Measurements from ENCODE around the gene ADAMTSL1. TPM values are rescaled to one million over a fixed set of nuclear protein-coding genes. Genes with fewer than 3 reads are reported as not detected.

The ADAMTSL1 gene
- total RNA-seq, 4 donors from 2014 or later = 0.32 to 2.3 (median 1.3) TPM

GRCh38 chr9:18675973-18676372 lies 202.0 kb downstream of the ADAMTSL1 start:
- Histone ChIP-seq H3K27me3 (no peaks in the 10 kb centered on the region), H3K9me3 (no peaks in the 10 kb centered on the region), H3K27ac (no peak overlapping the region), H3K36me3 (no peaks in the 10 kb centered on the region), H3K4me1 (peaks cover 4% of the 10 kb centered on the region), H3K4me3 (no peak overlapping the region)
- DNase-seq (ENCODE audit: low spot score in 2 of 2) = no peak
- TF ChIP-seq EP300 (IDR thresholded peaks at IDR 0.05) = no peak
- no peak for TF ChIP-seq CTCF (IDR thresholded peaks at IDR 0.05)
- TF ChIP-seq POLR2A (IDR thresholded peaks at IDR 0.05) = no peak
- TF ChIP-seq POLR2AphosphoS5 (IDR thresholded peaks at IDR 0.05) = no peak

- Histone ChIP-seq H3K4me3 (no peak overlapping the region), H3K27ac (no peak overlapping the region), H3K27me3 (no peaks in the 10 kb centered on the region), H3K9me3 (no peaks in the 10 kb centered on the region), H3K36me3 (no peaks in the 10 kb centered on the region), H3K4me1 (peaks cover 4% of the 10 kb centered on the region)
- 72% methylated on average over 2 of the region's 2 CpGs for WGBS
- DNase-seq (ENCODE audit: low spot score in 2 of 2) = no peak
- TF ChIP-seq POLR2AphosphoS5 (IDR thresholded peaks at IDR 0.05) (no peak), CTCF (IDR thresholded peaks at IDR 0.05) (no peak), POLR2A (IDR thresholded peaks at IDR 0.05) (no peak), EP300 (IDR thresholded peaks at IDR 0.05) (no peak)
These were observed 202.6 kb downstream of the ADAMTSL1 start for GRCh38 chr9:18676525-18676924.

DNA sequence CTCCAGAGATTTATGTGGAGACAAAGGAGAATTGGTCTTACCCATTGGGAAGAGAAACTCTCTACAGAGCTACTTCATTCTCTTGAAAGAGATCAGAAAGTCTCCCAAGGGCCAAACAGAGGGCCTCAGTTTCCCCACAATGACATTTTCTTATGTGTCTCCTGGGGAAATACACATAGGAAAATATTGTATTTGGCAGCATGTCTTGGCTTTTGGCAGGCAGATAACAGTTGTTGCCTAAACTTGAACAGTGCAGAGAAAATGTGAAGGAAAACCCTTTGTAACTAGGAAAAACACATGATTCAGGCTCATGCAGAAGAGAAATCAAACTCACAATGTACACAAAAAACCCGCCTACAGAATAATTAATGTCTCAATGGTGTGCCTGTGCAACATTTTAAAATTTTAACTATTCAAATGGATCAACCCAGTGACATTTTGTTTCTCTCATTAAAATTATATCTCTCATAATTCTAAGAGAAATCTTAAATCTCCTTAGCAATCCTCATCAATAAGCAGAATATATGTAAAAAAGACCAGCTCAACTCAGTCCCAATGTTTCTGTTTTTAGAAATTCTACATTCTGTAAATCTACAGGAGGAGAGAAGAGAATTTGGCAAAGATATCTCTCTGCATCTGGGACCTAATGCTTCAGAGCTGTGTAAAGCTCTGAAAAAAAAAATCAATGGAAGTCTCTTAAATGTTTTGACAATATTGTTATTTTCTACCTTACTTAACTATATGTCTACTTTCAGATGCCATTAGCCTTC lies 205.1 kb downstream of the ADAMTSL1 start:
- Histone ChIP-seq H3K4me3 (no peak overlapping the region), H3K27me3 (no peaks in the 10 kb centered on the region), H3K27ac (no peak overlapping the region), H3K4me1 (peaks cover 4% of the 10 kb centered on the region), H3K9me3 (no peaks in the 10 kb centered on the region), H3K36me3 (no peaks in the 10 kb centered on the region)
- TF ChIP-seq EP300 (IDR thresholded peaks at IDR 0.05) (no peak), POLR2AphosphoS5 (IDR thresholded peaks at IDR 0.05) (no peak), POLR2A (IDR thresholded peaks at IDR 0.05) (no peak), CTCF (IDR thresholded peaks at IDR 0.05) (no peak)
- DNase-seq (ENCODE audit: low spot score in 2 of 2) = no peak
- 24% methylated on average over 1 of the region's 1 CpG for WGBS

DNA sequence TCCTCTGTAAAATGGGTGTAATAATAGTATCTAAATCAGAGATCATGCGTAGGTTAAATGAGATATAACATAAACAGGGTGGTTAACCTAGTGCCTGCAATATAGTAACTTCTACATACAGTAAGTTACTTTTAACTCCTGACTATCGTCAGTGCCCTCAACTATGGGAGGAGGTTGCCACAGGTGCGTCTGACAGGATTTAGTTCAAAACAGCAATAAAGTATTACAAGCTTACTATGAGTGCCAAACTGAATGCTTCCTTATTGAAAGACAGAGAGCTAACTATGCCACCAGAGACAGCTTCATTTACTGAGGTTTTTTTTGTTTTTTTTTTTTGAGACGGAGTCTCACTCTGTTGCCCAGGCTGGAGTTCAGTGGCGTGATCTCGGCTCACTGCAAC lies 209.0 kb downstream of the ADAMTSL1 start:
- no peaks in the 10 kb centered on the region for H3K36me3 ChIP-seq
- H3K9me3 ChIP-seq = no peaks in the 10 kb centered on the region
- TF ChIP-seq CTCF (IDR thresholded peaks at IDR 0.05) = no peak
- TF ChIP-seq EP300 (IDR thresholded peaks at IDR 0.05) = no peak
- no peak for TF ChIP-seq POLR2A (IDR thresholded peaks at IDR 0.05)
- TF ChIP-seq POLR2AphosphoS5 (IDR thresholded peaks at IDR 0.05) = no peak
- no peak overlapping the region for H3K4me3 ChIP-seq
- no peak for DNase-seq (ENCODE audit: low spot score in 2 of 2)
- H3K27ac ChIP-seq = no peak overlapping the region
- H3K27me3 ChIP-seq = no peaks in the 10 kb centered on the region
- WGBS = 92% methylated on average over 6 of the region's 6 CpGs
- no peaks in the 10 kb centered on the region for H3K4me1 ChIP-seq

DNA sequence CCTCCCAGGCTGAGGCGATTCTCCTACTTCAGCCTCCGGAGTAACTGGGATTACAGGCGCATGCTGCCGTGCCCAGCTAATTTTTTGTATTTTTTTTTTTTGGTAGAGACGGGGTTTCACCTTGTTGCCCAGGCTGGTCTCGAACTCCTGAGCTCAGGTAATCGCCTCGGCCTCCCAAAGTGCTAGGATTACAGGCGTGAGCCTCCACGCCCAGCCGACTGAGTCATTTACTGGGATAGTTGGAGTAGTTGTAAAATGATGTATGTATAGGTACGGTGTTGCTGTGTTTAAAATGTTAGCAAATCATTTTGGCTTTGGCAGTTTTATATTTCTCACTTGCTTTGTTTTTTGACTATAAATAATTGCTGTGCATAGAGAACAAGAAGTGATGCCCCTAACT lies 209.4 kb downstream of the ADAMTSL1 start:
- DNase-seq (ENCODE audit: low spot score in 2 of 2) = no peak

More for the DNA sequence above, 209.4 kb downstream of the ADAMTSL1 start:
- Histone ChIP-seq H3K4me1 (no peaks in the 10 kb centered on the region), H3K9me3 (no peaks in the 10 kb centered on the region), H3K36me3 (no peaks in the 10 kb centered on the region), H3K27me3 (no peaks in the 10 kb centered on the region), H3K4me3 (no peak overlapping the region), H3K27ac (no peak overlapping the region)
- 94% methylated on average over 12 of the region's 12 CpGs for WGBS
- TF ChIP-seq POLR2AphosphoS5 (IDR thresholded peaks at IDR 0.05) = no peak
- TF ChIP-seq CTCF (IDR thresholded peaks at IDR 0.05) = no peak
- TF ChIP-seq EP300 (IDR thresholded peaks at IDR 0.05) = no peak
- TF ChIP-seq POLR2A (IDR thresholded peaks at IDR 0.05) = no peak

Data from suprapubic skin (tissue), 4 donors.